ENCODE measurements around the gene FBXO3. TPM values are rescaled to one million over a fixed set of nuclear protein-coding genes. Genes with fewer than 3 reads are reported as not detected.

FBXO3 gene
- total and polyA plus RNA-seq, 2 of the 8 experiments (the other 6 are each of a cell fraction or from before 2014, with no cell fraction given) = 15.9 to 25.7 TPM

- no peak overlapping the region for H3K56ac ChIP-seq (replicated peaks; ENCODE audit: insufficient read length, low read depth, low read length)
- no peak overlapping the region for H2BK5ac ChIP-seq (ENCODE audit: low read depth, low read length)
- no peaks in the 10 kb centered on the region for H3K79me1 ChIP-seq (ENCODE audit: low read depth, low read length)
- DNase-seq (ENCODE audit: low read depth in 1 of 2, low spot score in 2 of 2) (no peak), FAIRE-seq (no peak)
- no peak overlapping the region for H2AFZ ChIP-seq (ENCODE audit: low read length)
- no peaks in the 10 kb centered on the region for H3K27me3 ChIP-seq (replicated peaks in 1 of 4; ENCODE audit: control insufficient read depth in 3 of 4, extremely low read depth in 1 of 4, insufficient read depth in 3 of 4, low read length in 3 of 4)
- H3K23me2 ChIP-seq (ENCODE audit: low read depth, low read length) = no peaks in the 10 kb centered on the region
- H4K5ac ChIP-seq (ENCODE audit: insufficient read length, low read depth, low read length) = no peak overlapping the region
- no peak overlapping the region for H3K9ac ChIP-seq (replicated peaks in 1 of 4; ENCODE audit: extremely low read depth in 1 of 4, low read depth in 3 of 4, low read length in 3 of 4)
- H3K27ac ChIP-seq (ENCODE audit: low read depth, low read length) = no peak overlapping the region
- no peak overlapping the region for H2BK12ac ChIP-seq (ENCODE audit: low read depth, low read length)
- no peaks in the 10 kb centered on the region for H3K9me3 ChIP-seq (ENCODE audit: insufficient read depth in 2 of 2, low read depth in 1 of 2, low read length in 1 of 2)
- H2BK15ac ChIP-seq (ENCODE audit: low read length) = no peak overlapping the region
- TF ChIP-seq NRF1 (IDR thresholded peaks at IDR 0.05; ENCODE audit: low read depth, low read length) (no peak), RAD21 (IDR thresholded peaks at IDR 0.05 in 1 of 2, conservative IDR thresholded peaks at IDR 0.05 in 1 of 2; ENCODE audit: low read depth in 2 of 2, low read length in 2 of 2) (peak in 1 of 2 experiments; percentile 14; a peak in 1 of 4 replicates)
- 87% methylated on average over 3 of the region's 3 CpGs; no CpG with 5 or more reads in 1 of the 2 experiments for WGBS, 2 experiments (ENCODE audit: extremely low coverage in 1 of 2, insufficient coverage in 1 of 2, insufficient read length in 1 of 2, insufficient replicate concordance in 2 of 2, low coverage in 1 of 2, low lambda C conversion rate in 2 of 2, missing lambda C conversion rate in 1 of 2)
- H3K4me3 ChIP-seq (ENCODE audit: extremely low read depth in 1 of 4, insufficient read depth in 2 of 4, low read depth in 3 of 4, low read length in 4 of 4) = no peak overlapping the region
- H3K4ac ChIP-seq (replicated peaks; ENCODE audit: insufficient read length, low read depth, low read length) = no peak overlapping the region
- H2BK120ac ChIP-seq (replicated peaks; ENCODE audit: low read depth, low read length) = no peak overlapping the region
- no peak overlapping the region for H3K23ac ChIP-seq (ENCODE audit: insufficient read length)
- no peak overlapping the region for H2AK5ac ChIP-seq (ENCODE audit: low read depth, low read length)
- no peak overlapping the region for H3K14ac ChIP-seq (ENCODE audit: insufficient read length)
- H4K91ac ChIP-seq (replicated peaks; ENCODE audit: insufficient read length, low read length) = no peak overlapping the region
- CTCF ChIA-PET (ENCODE audit: partially characterized antibody) = interaction anchor here (0.6 to 2.0 kb wide), 18 partner anchors 9 to 581 kb away, joined by 3 to 19 read pairs (median 4); partner anchors contain the start of gene FBXO3
- no peaks in the 10 kb centered on the region for H3K79me2 ChIP-seq (ENCODE audit: control insufficient read depth in 1 of 2, insufficient read depth in 2 of 2, low read length in 2 of 2)
- no peaks in the 10 kb centered on the region for H3K4me1 ChIP-seq (replicated peaks in 1 of 4; ENCODE audit: control insufficient read depth in 3 of 4, insufficient read depth in 4 of 4, low read length in 3 of 4)
- H4K8ac ChIP-seq (ENCODE audit: extremely low read depth, insufficient read depth, low read length) = no peak overlapping the region
- H3K36me3 ChIP-seq (ENCODE audit: control insufficient read depth in 2 of 4, insufficient read depth in 4 of 4, low read length in 3 of 4) = peaks cover 0 to 3% (median 0%) of the 10 kb centered on the region in 4 experiments; a peak in 2 of 8 replicates
- H4K20me1 ChIP-seq (replicated peaks in 1 of 2; ENCODE audit: control insufficient read depth in 1 of 2, insufficient read depth in 2 of 2, low read length in 2 of 2) = peaks cover 0 to 3% of the 10 kb centered on the region in 2 experiments
- no peak overlapping the region for H2BK20ac ChIP-seq (ENCODE audit: low read length)
- POLR2A ChIA-PET (ENCODE audit: partially characterized antibody) = interaction anchor here (0.8 to 1.8 kb wide), 4 partner anchors 23 to 308 kb away, joined by 3 to 6 read pairs (median 4); partner anchors contain the start of gene FBXO3
- H3K4me2 ChIP-seq (ENCODE audit: insufficient read depth in 1 of 2, low read depth in 2 of 2, low read length in 2 of 2) = no peak overlapping the region
- no peak overlapping the region for H3K18ac ChIP-seq (ENCODE audit: extremely low read depth, low read length)
These were observed 32.0 kb downstream of the FBXO3 start for GRCh38 chr11:33742249-33742851.

Data from H1 (cell line).